Stimulated activated naive CD8-positive, alpha-beta T cell treated with anti-CD3 and anti-CD28 coated beads, Interleukin-15, Interleukin-2, amounts not matched to agents 100 U/mL and 50 U/mL, for 24 hours (primary cell): ENCODE data around the gene C5orf15.
"Not testable (repeated sequence)": the region's sequence is repeated elsewhere in the genome, so short reads cannot be mapped to it uniquely, and the experiment has no call there.

Experiments used
- ATAC-seq: fragments of 150-1000 bp; cut with Tn5 transposase; one replicate; pipeline ENCODE4 v1.10.0; 2021
- DNase-seq: peaks from one replicate; pipeline ENCODE4 v3.0.0; 2021

Gene C5orf15

GRCh38 chr5:133994297-133994989 is 26.0 kb upstream of the C5orf15 start:
- DNase-seq, result no peak
- no peak for ATAC-seq

- DNase-seq (no peak), ATAC-seq (no peak)
Observed at GRCh38 chr5:133993185-133993936, 24.9 kb upstream of the C5orf15 start.

- ATAC-seq (no peak), DNase-seq (no peak)
Observed at GRCh38 chr5:133992429-133993155, 24.2 kb upstream of the C5orf15 start.

- ATAC-seq, result no peak
- DNase-seq, result no peak
Observed at GRCh38 chr5:133991171-133991910, 22.9 kb upstream of the C5orf15 start.

GRCh38 chr5:133990396-133990795 is 22.0 kb upstream of the C5orf15 start:
- ATAC-seq, result no peak
- DNase-seq, result no peak

GRCh38 chr5:133985540-133986180 is 17.2 kb upstream of the C5orf15 start:
- ATAC-seq (no peak), DNase-seq (no peak)

- DNase-seq (no peak), ATAC-seq (no peak)
Observed at GRCh38 chr5:133983674-133984073, 15.2 kb upstream of the C5orf15 start.

- ATAC-seq, result no peak
- no peak for DNase-seq
Observed at GRCh38 chr5:133981714-133982113, 13.3 kb upstream of the C5orf15 start.

GRCh38 chr5:133980652-133981051 is 12.2 kb upstream of the C5orf15 start:
- no peak for ATAC-seq
- DNase-seq, result no peak

GRCh38 chr5:133978943-133979342 is 10.5 kb upstream of the C5orf15 start:
- no peak for ATAC-seq
- no peak for DNase-seq

- ATAC-seq (peak; percentile 51), DNase-seq (no peak)
Observed at GRCh38 chr5:133977858-133978257, 9.4 kb upstream of the C5orf15 start.

- DNase-seq (no peak), ATAC-seq (peak; percentile 53)
Observed at GRCh38 chr5:133977161-133977787, 8.8 kb upstream of the C5orf15 start.

- ATAC-seq, DNase-seq: not testable (repeated sequence)
Observed at GRCh38 chr5:133975546-133975945, 7.1 kb upstream of the C5orf15 start.

- no peak for DNase-seq
- ATAC-seq, result no peak
Observed at GRCh38 chr5:133974142-133974541, 5.7 kb upstream of the C5orf15 start.

GRCh38 chr5:133970325-133970909 is 2.0 kb upstream of the C5orf15 start:
- DNase-seq (no peak), ATAC-seq (no peak)

- DNase-seq (no peak), ATAC-seq (no peak)
Observed at GRCh38 chr5:133969654-133970324, 1.4 kb upstream of the C5orf15 start.

- DNase-seq, result no peak
- ATAC-seq, result peak; percentile 16
Observed at GRCh38 chr5:133967698-133968203, 674 bp downstream of the C5orf15 start.

- no peak for ATAC-seq
- no peak for DNase-seq
Observed at GRCh38 chr5:133967124-133967523, 1.3 kb downstream of the C5orf15 start.

GRCh38 chr5:133966090-133966489 is 2.3 kb downstream of the C5orf15 start:
- ATAC-seq (no peak), DNase-seq (no peak)

GRCh38 chr5:133963493-133964128 is 4.8 kb downstream of the C5orf15 start:
- ATAC-seq (no peak), DNase-seq (no peak)
